DOHH2 (cell line): ENCODE data around the gene CFAP74.

ENCODE experiments used
- H3F3A ChIP-seq: fragments of 200-600 bp; sonication (generic), shearing (Covaris generic); 2 replicates; pipeline ENCODE4 v1.6.0; 2016; ENCODE audit warnings: antibody characterized with exemption, mild to moderate bottlenecking; ENCODE audit not compliant: control insufficient read depth, insufficient read depth
- H3K27ac ChIP-seq: fragments of 200-600 bp; sonication (generic); 2 replicates; pipeline ENCODE4 v1.5.1; 2014; ENCODE audit warnings: low read depth, mild to moderate bottlenecking, low read length, moderate library complexity
- H3K27me3 ChIP-seq: fragments of 200-600 bp; sonication (generic); 2 replicates; pipeline ENCODE4 v1.6.1; 2014; ENCODE audit warnings: mild to moderate bottlenecking, low read length, mixed read lengths; ENCODE audit not compliant: control insufficient read depth
- H3K36me3 ChIP-seq: fragments of 200-600 bp; sonication (generic); 2 replicates; pipeline ENCODE4 v1.6.1; 2014; ENCODE audit warnings: mild to moderate bottlenecking, low read length, moderate library complexity, mixed read lengths; ENCODE audit not compliant: control insufficient read depth
- H3K4me1 ChIP-seq: fragments of 200-600 bp; sonication (generic); 2 replicates; pipeline ENCODE4 v1.6.1; 2014; ENCODE audit warnings: mild to moderate bottlenecking, low read length, mixed read lengths; ENCODE audit not compliant: control insufficient read depth
- H3K4me2 ChIP-seq: fragments of 200-600 bp; sonication (generic); 2 replicates; pipeline ENCODE4 v1.6.0; 2014; ENCODE audit warnings: mild to moderate bottlenecking, low read length, moderate library complexity
- H3K4me3 ChIP-seq: fragments of 200-600 bp; sonication (generic); 2 replicates; pipeline ENCODE4 v1.5.1; 2014; ENCODE audit warnings: mild to moderate bottlenecking, low read length, mixed read lengths
- H3K79me2 ChIP-seq: fragments of 200-600 bp; sonication (generic); 2 replicates; pipeline ENCODE4 v1.6.1; 2014; ENCODE audit warnings: mild to moderate bottlenecking, low read length, mixed read lengths; ENCODE audit not compliant: control insufficient read depth
- H3K9me2 ChIP-seq: fragments of 200-600 bp; sonication (generic); replicated peaks from 2 replicates; pipeline ENCODE4 v1.6.1; 2014; ENCODE audit warnings: mild to moderate bottlenecking, low read length, mixed read lengths; ENCODE audit not compliant: control insufficient read depth
- H3K9me3 ChIP-seq: fragments of 200-600 bp; sonication (generic); 2 replicates; pipeline ENCODE4 v1.6.1; 2014; ENCODE audit warnings: antibody characterized with exemption, low read length, mixed read lengths; ENCODE audit not compliant: control insufficient read depth, insufficient read depth
- H4K20me1 ChIP-seq: fragments of 200-600 bp; sonication (generic); 2 replicates; pipeline ENCODE4 v1.6.0; 2014; ENCODE audit warnings: low read depth, mild to moderate bottlenecking, antibody characterized with exemption, low read length, moderate library complexity; ENCODE audit not compliant: control insufficient read depth, insufficient read depth
- CTCF ChIP-seq: fragments of 200-600 bp; sonication (generic); IDR thresholded peaks from one replicate; pipeline ENCODE4 v1.5.1; 2014; ENCODE audit warnings: antibody characterized with exemption, mild to moderate bottlenecking, low read depth, low read length; ENCODE audit not compliant: poor library complexity, severe bottlenecking
- EZH2phosphoT487 ChIP-seq: fragments of 200-600 bp; sonication (generic); IDR thresholded peaks from 2 replicates; pipeline ENCODE4 v1.6.1; 2017; ENCODE audit warnings: borderline replicate concordance, mild to moderate bottlenecking, antibody characterized with exemption, low read length, moderate library complexity, mixed read lengths

Gene CFAP74

GRCh38 chr1:1929639-1930545 is 73.7 kb downstream of the CFAP74 start:
- Histone ChIP-seq H3K4me1 (no peaks in the 10 kb centered on the region), H3K27ac (no peak overlapping the region), H3K9me3 (peaks cover 9% of the 10 kb centered on the region; the same call in 1 of the 2 replicates), H3K79me2 (no peaks in the 10 kb centered on the region), H4K20me1 (no peaks in the 10 kb centered on the region), H3K4me3 (no peak overlapping the region), H3K4me2 (no peak overlapping the region), H3K9me2 (no peaks in the 10 kb centered on the region), H3K27me3 (no peaks in the 10 kb centered on the region), H3K36me3 (no peaks in the 10 kb centered on the region), H3F3A (no peaks in the 10 kb centered on the region)
- TF ChIP-seq EZH2phosphoT487 = no peak
- no peak for TF ChIP-seq CTCF

GRCh38 chr1:1929102-1929638 is 74.4 kb downstream of the CFAP74 start:
- H3K36me3 ChIP-seq = no peaks in the 10 kb centered on the region
- no peak overlapping the region for H3K27ac ChIP-seq
- H3K79me2 ChIP-seq = no peaks in the 10 kb centered on the region
- peaks cover 4% of the 10 kb centered on the region; the same call in 1 of the 2 replicates for H3K9me3 ChIP-seq
- H4K20me1 ChIP-seq = no peaks in the 10 kb centered on the region
- no peaks in the 10 kb centered on the region for H3F3A ChIP-seq
- no peak overlapping the region for H3K4me3 ChIP-seq
- H3K4me2 ChIP-seq = no peak overlapping the region
- H3K9me2 ChIP-seq = no peaks in the 10 kb centered on the region
- no peaks in the 10 kb centered on the region for H3K27me3 ChIP-seq
- H3K4me1 ChIP-seq = no peaks in the 10 kb centered on the region
- TF ChIP-seq CTCF (no peak), EZH2phosphoT487 (no peak)

GRCh38 chr1:1928231-1929101 is 75.1 kb downstream of the CFAP74 start:
- H3K9me2 ChIP-seq = no peaks in the 10 kb centered on the region
- H3K4me2 ChIP-seq = no peak overlapping the region
- H3K27ac ChIP-seq = no peak overlapping the region
- TF ChIP-seq EZH2phosphoT487 = no peak
- no peak for TF ChIP-seq CTCF
- H3K4me1 ChIP-seq = no peaks in the 10 kb centered on the region
- no peaks in the 10 kb centered on the region for H3K36me3 ChIP-seq
- no peaks in the 10 kb centered on the region for H3K9me3 ChIP-seq
- H3K4me3 ChIP-seq = no peak overlapping the region
- H3K27me3 ChIP-seq = no peaks in the 10 kb centered on the region
- H4K20me1 ChIP-seq = no peaks in the 10 kb centered on the region
- no peaks in the 10 kb centered on the region for H3F3A ChIP-seq
- H3K79me2 ChIP-seq = no peaks in the 10 kb centered on the region
